GM18505 (cell line): Measurements from ENCODE around the gene DCDC1.
"Not testable (repeated sequence)": the region's sequence is repeated elsewhere in the genome, so short reads cannot be mapped to it uniquely, and the experiment has no call there.

Source experiments
- ATAC-seq: cut with Tn5 transposase; IDR thresholded peaks from one replicate; pipeline ENCODE4 v1.9.1; 2021; ENCODE audit not compliant: unreplicated experiment
- POLR2A ChIP-seq: IDR thresholded peaks from 4 replicates; pipeline ENCODE4 v1.6.1; 2011; ENCODE audit warnings: borderline replicate concordance; ENCODE audit not compliant: insufficient read depth, insufficient read length; ENCODE audit errors: extremely low read depth

The DCDC1 gene

GRCh38 chr11:30984827-30985226 lies 384.7 kb downstream of the DCDC1 start:
- TF ChIP-seq POLR2A: no peak

DNA sequence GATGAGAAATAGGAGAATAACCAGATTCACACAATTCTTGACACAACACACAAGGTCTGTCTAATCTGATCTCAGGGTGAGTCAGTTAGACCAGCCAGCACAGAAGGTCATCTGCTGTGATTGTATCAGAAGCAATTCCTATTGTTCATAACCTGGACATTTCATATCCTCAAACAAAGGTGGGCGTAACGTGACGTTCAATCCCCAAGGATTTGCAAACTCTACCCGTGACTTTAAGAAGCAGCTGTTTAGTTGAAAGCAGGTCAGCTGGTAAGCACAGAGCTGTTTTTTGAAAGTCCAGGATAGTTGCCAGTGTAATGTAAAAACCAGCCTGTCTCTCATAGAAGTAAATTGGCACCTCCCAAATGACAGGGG lies 385.1 kb downstream of the DCDC1 start:
- ATAC-seq: no peak
- TF ChIP-seq POLR2A: no peak

More at GRCh38 chr11:30984827-30985226, 384.7 kb downstream of the DCDC1 start:
- ATAC-seq: no peak

- no peak for ATAC-seq
- no peak for TF ChIP-seq POLR2A
Observed at GRCh38 chr11:30983776-30984441, 385.6 kb downstream of the DCDC1 start.

GRCh38 chr11:30983143-30983542 lies 386.4 kb downstream of the DCDC1 start:
- ATAC-seq: no peak
- TF ChIP-seq POLR2A: no peak

DNA sequence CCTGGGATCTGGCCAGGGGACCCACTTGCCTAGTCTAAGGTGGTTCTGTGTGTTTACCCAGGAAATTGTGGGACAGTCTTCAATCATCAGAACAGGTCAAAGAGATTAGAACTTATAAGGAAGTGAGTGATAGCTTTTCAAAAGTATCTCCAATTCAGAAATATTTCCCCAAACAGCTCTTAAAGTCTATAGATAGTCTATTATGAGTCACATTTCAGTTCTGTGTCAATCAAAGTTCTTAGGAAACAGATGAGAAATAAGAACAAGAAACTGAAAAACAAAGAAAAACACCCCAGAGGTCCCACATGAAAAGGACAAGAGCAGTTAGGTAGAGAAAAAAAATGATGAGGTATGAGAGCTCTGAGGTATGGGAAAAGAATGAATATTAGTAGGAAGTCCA lies 402.0 kb downstream of the DCDC1 start:
- ATAC-seq: no peak
- TF ChIP-seq POLR2A: no peak

- ATAC-seq: no peak
- no peak for TF ChIP-seq POLR2A
Observed at GRCh38 chr11:30960387-30960992, 409.0 kb downstream of the DCDC1 start.

DNA sequence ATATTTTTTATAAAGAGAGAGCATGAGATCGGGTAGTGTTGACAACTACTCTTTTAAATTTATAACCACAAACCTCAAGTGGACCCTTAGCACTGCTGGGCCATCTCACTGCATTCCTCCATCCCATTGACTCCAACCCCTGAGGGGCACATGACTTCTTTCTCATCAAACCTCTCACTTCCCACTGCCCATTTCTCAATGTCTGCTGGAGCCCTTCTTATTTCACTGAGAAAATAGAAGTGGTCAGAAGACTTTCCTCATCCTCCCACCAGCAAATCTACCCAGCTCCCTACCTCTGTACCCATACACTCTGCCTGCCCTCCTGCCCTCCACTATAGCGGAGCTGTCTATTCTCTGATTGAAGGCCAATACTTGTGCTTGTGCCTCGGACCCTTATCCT lies 412.8 kb downstream of the DCDC1 start:
- no peak for TF ChIP-seq POLR2A
- ATAC-seq: no peak

GRCh38 chr11:30949838-30950237 lies 419.7 kb downstream of the DCDC1 start:
- no peak for ATAC-seq
- TF ChIP-seq POLR2A: no peak

DNA sequence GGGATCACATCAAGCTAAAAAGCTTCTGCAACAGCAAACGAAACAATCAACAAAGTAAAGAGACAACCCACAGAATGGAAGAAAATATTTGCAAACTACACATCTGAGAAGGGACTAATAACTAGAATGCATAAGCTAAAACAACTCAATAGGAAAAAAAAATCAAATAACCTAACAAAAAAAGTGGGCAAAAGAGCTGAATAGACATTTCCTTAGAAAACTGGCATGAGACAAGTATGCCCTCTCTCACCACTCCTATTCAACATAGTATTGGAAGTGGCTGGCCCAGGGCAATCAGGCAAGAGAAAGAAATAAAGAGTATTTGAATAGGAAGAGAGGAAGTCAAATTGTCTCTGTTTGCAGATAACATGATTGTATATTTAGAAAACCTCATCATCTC lies 421.8 kb downstream of the DCDC1 start:
- ATAC-seq: not testable (repeated sequence)

DNA sequence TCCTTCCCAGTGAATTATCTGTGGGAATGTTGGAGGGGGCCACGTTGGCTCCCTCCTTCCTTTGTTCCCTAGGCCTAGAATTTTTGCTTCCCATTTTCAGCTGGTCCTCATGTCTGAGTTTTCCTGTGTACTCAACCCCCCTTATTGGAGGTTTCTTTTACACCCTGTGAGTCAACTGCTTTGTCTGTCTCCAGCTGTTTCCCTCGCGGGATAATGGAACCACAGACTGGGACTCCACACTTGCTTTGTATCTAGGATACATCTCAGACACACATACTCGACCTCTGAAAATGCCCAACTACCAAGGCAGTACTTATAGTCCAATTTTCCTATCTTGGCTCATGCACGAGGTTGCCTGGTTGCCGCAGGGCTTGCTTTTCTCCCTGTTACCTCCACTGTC lies 430.7 kb downstream of the DCDC1 start:
- no peak for ATAC-seq
- TF ChIP-seq POLR2A: no peak

GRCh38 chr11:30938171-30938570 lies 431.4 kb downstream of the DCDC1 start:
- ATAC-seq: no peak
- no peak for TF ChIP-seq POLR2A

DNA sequence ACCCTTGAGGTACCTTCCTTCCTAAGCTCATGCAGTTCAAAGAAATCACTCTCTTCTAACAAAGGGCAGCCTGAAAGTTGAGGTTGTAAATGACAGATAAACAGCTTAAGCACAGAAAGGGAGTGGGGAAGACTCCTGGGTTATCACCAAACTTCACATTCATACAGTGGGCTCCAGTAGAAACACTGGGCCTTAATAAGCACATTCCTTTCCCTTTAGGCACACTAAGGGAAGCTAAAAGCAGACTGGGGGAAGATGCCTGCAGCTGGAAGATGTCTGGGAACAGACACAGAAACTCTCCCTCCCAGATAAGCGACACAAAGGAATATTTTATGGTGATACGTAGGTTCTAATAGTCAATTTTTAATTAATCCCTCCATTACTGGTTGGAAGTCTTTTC lies 433.0 kb downstream of the DCDC1 start:
- TF ChIP-seq POLR2A: no peak
- no peak for ATAC-seq

DNA sequence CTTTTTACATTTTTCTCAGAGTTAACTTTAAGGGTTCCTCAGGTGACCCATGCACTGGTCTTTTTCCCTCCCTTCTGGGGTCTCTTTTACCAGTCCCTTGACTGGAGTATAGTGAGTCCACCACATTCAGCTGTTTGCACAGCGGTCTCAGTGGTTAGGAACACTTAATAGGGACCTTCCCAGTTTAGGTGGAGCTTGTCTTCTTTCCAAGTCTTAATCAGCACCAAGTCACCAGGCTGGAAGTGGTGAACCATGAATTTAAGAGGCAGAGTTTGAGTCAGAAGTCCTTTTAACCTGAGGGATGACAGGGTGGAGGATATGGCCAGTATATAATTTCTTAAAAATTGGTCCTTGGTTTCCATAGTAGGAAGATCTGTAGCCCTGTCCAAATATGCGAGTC lies 433.7 kb downstream of the DCDC1 start:
- no peak for ATAC-seq
- TF ChIP-seq POLR2A: no peak

- TF ChIP-seq POLR2A: no peak
- no peak for ATAC-seq
Observed at GRCh38 chr11:30926130-30926529, 443.4 kb downstream of the DCDC1 start.

DNA sequence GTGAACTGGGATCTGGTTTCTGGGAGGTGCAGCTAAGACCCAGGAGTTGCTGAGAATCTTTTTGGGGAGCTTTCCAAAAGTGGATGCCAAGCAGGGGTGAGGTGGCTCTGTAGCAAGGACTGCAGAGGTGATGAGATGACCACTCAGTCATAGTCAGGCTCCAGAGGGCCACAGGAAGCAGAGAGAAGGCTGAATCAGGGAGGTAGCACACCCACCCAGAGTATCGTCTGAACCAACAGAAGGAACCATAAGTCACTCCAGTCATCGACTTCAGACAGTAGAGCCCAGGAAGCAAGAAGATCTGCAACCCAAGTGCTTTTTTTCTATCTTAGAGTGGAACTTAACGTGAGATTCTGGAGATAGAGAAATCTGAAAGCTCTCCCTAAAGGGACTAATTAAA lies 447.7 kb downstream of the DCDC1 start:
- ATAC-seq: no peak
- no peak for TF ChIP-seq POLR2A
